Right lobe of liver (tissue), 6 donors: ENCODE measurements around the gene SIL1. TPM values are rescaled to one million over a fixed set of nuclear protein-coding genes. Genes with fewer than 3 reads are reported as not detected.

Source experiments
- ATAC-seq, 4 donors: fragments of 200-7000 bp; cut with Tn5 transposase; one replicate each; pipeline ENCODE4 v1.9.1; 2020; ENCODE audit warnings: mild to moderate bottlenecking in 4 of 4, moderate library complexity in 4 of 4
- DNase-seq, 3 donors: peaks; one replicate each; pipeline ENCODE4 v3.0.0-alpha.2; 2020
- H3K27ac ChIP-seq, 3 donors: fragments of 200-600 bp; one replicate each; pipeline ENCODE4 v1.8.0; 2022
- H3K27me3 ChIP-seq, 2 donors: fragments of 200-600 bp; one replicate each; pipeline ENCODE4 v1.8.0; 2022
- H3K36me3 ChIP-seq, 4 donors: fragments of 200-600 bp; sonication (generic) in 1 of 4; one replicate each; pipeline versions ENCODE4 v1.5.1 to v1.8.0; 2017 to 2022; ENCODE audit warnings: control low read depth in 1 of 4
- H3K4me1 ChIP-seq, 4 donors: fragments of 200-600 bp; sonication (generic) in 1 of 4; one replicate each; pipeline versions ENCODE4 v1.5.1 to v1.8.0; 2017 to 2022; ENCODE audit warnings: control low read depth in 1 of 4
- H3K4me3 ChIP-seq, 3 donors: fragments of 200-600 bp; one replicate each; pipeline ENCODE4 v1.8.0; 2022
- H3K9me3 ChIP-seq, 4 donors: fragments of 200-600 bp; sonication (generic) in 1 of 4; one replicate each; pipeline versions ENCODE4 v1.5.1 to v1.8.0; 2017 to 2022; ENCODE audit warnings: control low read depth in 1 of 4
- CTCF ChIP-seq, 4 donors: fragments of 200-600 bp in 3 of 4; fragments of 450-650 bp in 1 of 4; IDR thresholded peaks; one replicate each; pipeline versions ENCODE4 v1.5.1 to v1.8.0; 2016 to 2022; ENCODE audit warnings: antibody characterized with exemption in 4 of 4, mild to moderate bottlenecking in 2 of 4
- POLR2A ChIP-seq: fragments of 450-650 bp; IDR thresholded peaks from one replicate; pipeline ENCODE4 v1.6.1; 2017; ENCODE audit warnings: antibody characterized with exemption, mild to moderate bottlenecking
- WGBS: methylation state at CpG from one replicate; pipeline ENCODE4 v1.1.6; 2018; ENCODE audit warnings: low coverage, low lambda C conversion rate; ENCODE audit not compliant: insufficient coverage; ENCODE audit errors: missing lambda C conversion rate; 5-methylcytosine and 5-hydroxymethylcytosine counted together
- intact Hi-C, 2 donors: fragments of 100-400 bp; cut with DNase I; formaldehyde crosslinking; loops; one replicate each; pipeline versions ENCODE4 v1.11.2 to v1.14.1; 2022
- total RNA-seq, 6 experiments: library from RNA; depleted of rRNA in 2 of 6; stranded (reverse); fragments of >200 nt in 2 of 6; fragmentation: NEBNext Ultra II Directional in 3 of 6; extraction: Animal tissue kit (Norgen Biotek cat#: 25700) in 3 of 6; gene quantifications; one replicate each; pipeline versions ENCODE4 v1.1.0 to v1.2.4, GENCODE V29; 2016 to 2023
- donor health status: DM: no; HTN: yes; CAD: no.
- donor health status: DM: no; HTN: no; CAD: no.
- donor health status: DM: no; HTN: no; CAD: no.
- donor health status: DM: no; HTN: yes; CAD: no.
- donor health status: DM: no; HTN: yes; CAD: no.

SIL1 gene
- total RNA-seq, 6 experiments from 2014 or later = 57.6 to 94.9 (median 67.0) TPM

DNA sequence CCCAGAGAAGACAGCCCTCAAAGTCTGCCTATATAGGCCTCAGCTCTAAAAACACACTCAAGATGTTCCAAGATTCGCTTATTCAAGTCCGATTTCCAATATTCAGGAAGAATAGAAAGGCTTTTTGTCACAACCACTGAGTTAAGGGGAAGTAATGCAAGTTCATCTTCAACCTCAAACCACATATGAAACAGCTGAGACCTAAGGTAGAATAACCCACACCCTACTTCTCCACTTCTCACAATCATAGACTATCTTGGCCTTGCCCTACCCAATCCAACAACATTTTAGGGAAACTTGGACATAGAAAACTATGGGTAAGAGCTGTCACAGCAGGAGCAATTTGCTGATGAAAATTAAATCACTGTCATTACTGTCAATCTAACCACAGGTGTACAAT is 171.0 kb downstream of the SIL1 start:
- WGBS = 92% methylated on average over 2 of the region's 2 CpGs
- no peak for ATAC-seq

GRCh38 chr5:139025651-139026050 is 172.5 kb downstream of the SIL1 start:
- no peak for DNase-seq
- WGBS = 56% methylated on average over 2 of the region's 2 CpGs
- ATAC-seq = no peak

More for the DNA sequence above, 171.0 kb downstream of the SIL1 start:
- Histone ChIP-seq H3K4me1 (no peaks in the 10 kb centered on the region), H3K27me3 (no peaks in the 10 kb centered on the region), H3K4me3 (no peak overlapping the region), H3K27ac (no peak overlapping the region), H3K36me3 (peaks cover 0 to 15% (median 2%) of the 10 kb centered on the region in 4 donors), H3K9me3 (no peaks in the 10 kb centered on the region)
- no peak for DNase-seq
- intact Hi-C loops = no loop called here
- TF ChIP-seq POLR2A = no peak
- no peak for TF ChIP-seq CTCF (IDR thresholded peaks at IDR 0.05)

DNA sequence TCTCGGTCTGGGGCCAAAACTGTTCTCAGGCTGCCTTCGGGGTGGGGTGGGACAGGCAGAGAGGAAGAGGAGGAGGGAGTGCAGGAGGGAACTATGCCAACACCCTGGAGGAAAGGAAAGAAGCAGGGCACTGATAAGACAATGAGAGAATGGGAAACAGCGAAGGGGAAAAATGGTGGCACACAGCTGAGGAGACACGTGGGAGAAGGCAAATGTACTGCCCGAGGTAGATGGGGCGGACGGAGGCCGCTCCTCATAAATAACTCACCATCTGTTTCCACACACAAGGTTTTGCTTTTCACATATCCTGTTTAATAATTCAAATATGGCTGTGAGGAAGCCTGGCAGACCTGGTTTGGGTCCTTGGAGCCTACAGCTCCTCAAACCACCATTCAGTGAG is 174.9 kb downstream of the SIL1 start:
- Histone ChIP-seq H3K4me1 (no peaks in the 10 kb centered on the region), H3K27me3 (no peaks in the 10 kb centered on the region), H3K27ac (no peak overlapping the region), H3K9me3 (no peaks in the 10 kb centered on the region), H3K4me3 (no peak overlapping the region), H3K36me3 (peaks cover 0 to 35% (median 4%) of the 10 kb centered on the region in 4 donors)
- intact Hi-C loops = no loop called here
- TF ChIP-seq POLR2A = no peak
- no peak for TF ChIP-seq CTCF (IDR thresholded peaks at IDR 0.05)
- DNase-seq (no peak), ATAC-seq (no peak)
- 76% methylated on average over 7 of the region's 8 CpGs for WGBS

More at GRCh38 chr5:139025651-139026050, 172.5 kb downstream of the SIL1 start:
- Histone ChIP-seq H3K9me3 (no peaks in the 10 kb centered on the region), H3K4me1 (no peaks in the 10 kb centered on the region), H3K27me3 (no peaks in the 10 kb centered on the region), H3K4me3 (no peak overlapping the region), H3K36me3 (peaks cover 0 to 20% (median 4%) of the 10 kb centered on the region in 4 donors), H3K27ac (no peak overlapping the region)
- intact Hi-C loops = no loop called here
- no peak for TF ChIP-seq POLR2A
- TF ChIP-seq CTCF (IDR thresholded peaks at IDR 0.05) = no peak

DNA sequence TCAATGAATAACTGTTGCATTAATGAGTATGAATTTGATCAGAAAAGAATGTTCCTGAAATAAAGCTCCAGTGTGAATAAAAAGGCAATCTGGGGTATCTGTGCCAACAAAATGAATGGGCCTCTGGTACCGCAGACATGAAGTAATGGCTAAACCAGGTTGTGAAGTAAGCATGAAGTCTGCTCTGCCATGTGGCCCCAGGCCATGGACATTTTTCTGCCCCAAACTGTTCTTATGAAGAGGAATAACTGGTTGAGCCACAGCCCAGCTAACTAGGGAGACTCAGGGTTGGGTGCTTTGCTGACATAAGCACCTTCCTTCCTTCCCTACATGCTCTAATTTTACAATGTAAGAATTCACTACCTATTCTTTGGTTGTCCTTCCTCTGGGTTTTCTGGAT is 175.6 kb downstream of the SIL1 start:
- intact Hi-C loops = no loop called here
- 100% methylated on average over 1 of the region's 1 CpG for WGBS
- no peak for TF ChIP-seq CTCF (IDR thresholded peaks at IDR 0.05)
- no peak for TF ChIP-seq POLR2A
- Histone ChIP-seq H3K36me3 (peaks cover 0 to 35% (median 4%) of the 10 kb centered on the region in 4 donors), H3K27me3 (no peaks in the 10 kb centered on the region), H3K9me3 (no peaks in the 10 kb centered on the region), H3K27ac (no peak overlapping the region), H3K4me1 (no peaks in the 10 kb centered on the region), H3K4me3 (no peak overlapping the region)
- no peak for ATAC-seq
- no peak for DNase-seq

DNA sequence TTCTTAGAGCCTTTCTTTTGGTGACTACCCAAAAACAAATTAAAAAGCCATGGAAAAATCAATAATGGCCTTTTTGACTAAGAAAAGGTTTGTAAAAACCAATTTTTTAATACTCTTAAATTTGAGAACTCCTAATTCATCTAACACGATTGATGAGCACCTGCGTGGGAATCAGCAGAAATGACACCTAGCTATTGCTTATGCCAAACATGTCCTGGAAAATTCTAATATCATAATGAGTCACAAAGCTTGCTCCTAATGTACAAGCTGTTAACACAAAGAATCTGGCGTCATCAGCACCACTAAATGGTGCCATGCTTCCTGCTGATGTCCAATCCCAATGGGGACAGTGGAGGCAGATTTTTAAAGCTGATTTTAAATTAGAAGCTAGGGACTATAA is 176.8 kb downstream of the SIL1 start:
- Histone ChIP-seq H3K4me3 (no peak overlapping the region), H3K27me3 (no peaks in the 10 kb centered on the region), H3K27ac (no peak overlapping the region), H3K4me1 (no peaks in the 10 kb centered on the region), H3K9me3 (no peaks in the 10 kb centered on the region), H3K36me3 (peaks cover 0 to 35% (median 4%) of the 10 kb centered on the region in 4 donors)
- 91% methylated on average over 3 of the region's 3 CpGs for WGBS
- TF ChIP-seq CTCF (IDR thresholded peaks at IDR 0.05) (no peak), POLR2A (no peak)
- DNase-seq (no peak), ATAC-seq (no peak)
- intact Hi-C loops = no loop called here
